Epithelial cell of prostate (primary cell): Measurements from ENCODE around the gene MTF2.
"Not testable (repeated sequence)": the region's sequence is repeated elsewhere in the genome, so short reads cannot be mapped to it uniquely, and the experiment has no call there.

Source experiments
- DNase-seq: peaks from one replicate; pipeline ENCODE4 v3.0.0-alpha.2; 2011; ENCODE audit warnings: low read depth, low spot score
- H3K27ac ChIP-seq: fragments of 450-650 bp; 2 replicates; pipeline ENCODE4 v1.5.1; 2017; ENCODE audit warnings: mild to moderate bottlenecking

Gene MTF2

GRCh38 chr1:93136445-93136844, 57.4 kb downstream of the MTF2 start:
- no peak overlapping the region for H3K27ac ChIP-seq
- no peak for DNase-seq

DNA sequence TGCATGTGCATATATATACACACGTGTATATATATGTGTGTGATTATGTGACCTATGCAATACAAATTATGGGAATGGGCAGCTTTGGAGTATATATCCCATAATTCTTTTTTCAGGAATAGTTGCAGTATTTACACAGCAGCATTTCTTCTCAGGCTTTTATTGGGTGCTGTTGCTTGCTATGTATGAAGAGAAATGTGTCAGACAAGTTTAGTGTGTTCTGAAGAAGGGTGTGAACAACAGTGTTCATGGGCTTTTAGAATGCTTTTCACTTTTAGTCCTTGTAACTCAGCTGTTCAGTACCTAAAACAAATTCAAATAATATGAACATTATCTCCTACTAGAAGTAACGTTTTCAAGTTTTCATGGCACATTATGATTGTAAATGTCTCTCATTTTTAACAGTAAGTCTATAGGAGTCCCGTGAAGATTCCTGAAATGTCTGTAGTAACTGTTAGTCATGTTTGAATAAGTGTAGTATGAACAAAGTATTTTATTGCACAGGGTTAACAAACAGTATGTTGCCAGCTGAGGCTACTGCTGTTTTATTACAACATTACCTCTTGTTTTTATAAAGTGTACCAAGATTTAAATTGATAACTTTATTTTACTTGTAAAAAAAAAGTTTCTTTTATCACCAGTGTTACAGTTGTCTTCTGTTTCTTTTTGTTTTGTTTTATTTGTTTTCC, 58.7 kb downstream of the MTF2 start:
- no peak for DNase-seq
- H3K27ac ChIP-seq, result peak overlapping the region; percentile 29

- no peak overlapping the region for H3K27ac ChIP-seq
- no peak for DNase-seq
Measured at GRCh38 chr1:93140106-93140505, 61.0 kb downstream of the MTF2 start.

GRCh38 chr1:93142161-93142560, 63.1 kb downstream of the MTF2 start:
- no peak for DNase-seq

DNA sequence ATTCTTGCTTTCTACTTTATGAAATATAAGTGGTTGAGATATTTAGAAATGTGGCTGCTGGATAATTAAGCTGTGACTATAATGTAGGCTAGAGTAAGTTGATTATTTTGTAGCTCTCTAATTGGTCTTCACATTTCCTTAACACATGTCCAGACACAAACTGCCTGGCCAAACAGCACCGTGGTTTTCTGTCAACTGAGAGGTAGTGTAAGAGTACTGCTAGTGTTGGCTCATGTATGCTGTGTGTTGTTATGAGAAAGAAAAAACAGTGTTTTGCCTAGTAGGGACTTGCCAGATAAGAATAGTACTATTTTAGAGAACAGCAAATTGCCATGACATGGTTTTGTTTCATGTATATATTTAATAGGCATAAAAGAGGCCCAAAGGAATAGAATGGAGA, 64.1 kb downstream of the MTF2 start:
- H3K27ac ChIP-seq, result peak overlapping the region; percentile 13
- DNase-seq, result no peak

More at GRCh38 chr1:93142161-93142560, 63.1 kb downstream of the MTF2 start:
- H3K27ac ChIP-seq, result no peak overlapping the region

DNA sequence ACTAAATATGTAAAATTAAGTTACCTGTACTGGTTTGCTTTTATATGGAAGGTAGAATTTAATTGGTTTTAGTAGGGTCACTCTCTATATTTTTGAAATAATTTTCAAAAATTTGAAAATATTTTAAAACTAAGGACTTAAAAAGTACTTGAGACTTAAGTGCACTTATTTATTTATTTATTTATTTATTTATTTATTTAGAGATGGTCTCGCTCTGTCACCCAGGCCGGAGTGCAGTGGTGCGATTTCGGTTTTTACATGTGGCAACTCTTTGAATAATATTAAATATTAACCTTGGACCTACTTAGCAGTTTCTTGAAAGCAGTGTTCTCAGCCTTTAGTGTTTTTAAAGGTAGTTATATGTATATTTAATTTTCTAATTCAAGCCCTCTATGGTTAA, 64.7 kb downstream of the MTF2 start:
- no peak for DNase-seq
- no peak overlapping the region for H3K27ac ChIP-seq

DNA sequence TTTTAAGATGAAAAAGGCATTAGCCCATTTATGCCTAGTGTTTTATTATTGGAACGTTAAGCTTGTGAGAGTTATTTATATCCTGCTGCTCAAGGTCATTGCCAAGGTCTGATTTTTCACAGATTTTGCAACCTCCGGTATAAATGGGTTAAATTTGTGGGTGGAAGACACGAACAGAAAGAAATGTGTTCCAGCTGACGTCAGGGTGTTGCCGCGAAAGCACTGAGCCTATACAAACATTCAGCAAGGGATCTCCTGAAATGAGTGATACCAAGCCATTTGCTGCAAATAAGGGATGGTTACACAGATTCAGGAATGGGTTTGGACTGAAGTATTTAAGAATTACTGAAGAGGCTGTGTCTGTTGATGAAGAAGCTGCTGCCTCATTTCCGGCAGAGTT, 68.9 kb downstream of the MTF2 start:
- no peak overlapping the region for H3K27ac ChIP-seq
- no peak for DNase-seq

DNA sequence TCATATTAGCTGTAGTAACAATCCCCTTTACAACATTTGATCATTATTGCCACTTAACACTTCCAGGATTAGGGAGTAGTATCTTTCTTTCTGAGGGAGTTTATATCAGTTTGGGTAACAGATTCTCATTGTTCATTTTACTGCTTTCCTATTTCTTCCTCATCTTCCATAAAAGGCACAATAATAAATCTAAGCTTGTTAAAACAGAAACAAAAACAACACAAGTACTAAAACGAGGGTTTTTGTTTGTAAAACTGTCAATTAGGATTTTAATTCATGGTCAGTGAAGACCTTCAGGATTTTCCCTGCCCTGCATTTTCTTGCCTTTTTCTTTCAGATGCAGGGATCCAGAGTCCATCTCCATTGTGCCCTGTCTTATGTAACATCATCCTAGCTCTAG, 71.6 kb downstream of the MTF2 start:
- no peak for DNase-seq
- H3K27ac ChIP-seq, result no peak overlapping the region

DNA sequence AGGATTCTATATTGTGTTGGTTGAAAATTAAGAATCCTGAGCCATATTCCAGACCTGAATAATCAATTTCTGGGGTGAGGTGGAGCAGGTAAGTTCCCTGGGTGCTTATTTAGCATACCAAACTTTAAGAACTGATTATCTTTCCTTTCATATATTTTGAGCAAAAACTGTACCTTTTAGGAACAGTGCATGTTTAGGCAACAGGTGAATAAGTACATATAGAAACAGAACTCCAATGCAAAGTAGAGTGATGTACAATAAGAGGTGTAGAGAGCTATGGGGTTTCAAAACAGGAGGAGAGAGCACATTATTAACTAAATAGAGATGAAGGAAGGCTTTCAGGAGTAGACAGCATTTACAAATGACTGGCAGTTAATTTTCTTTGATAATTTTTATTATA, 72.4 kb downstream of the MTF2 start:
- no peak overlapping the region for H3K27ac ChIP-seq
- DNase-seq, result no peak

GRCh38 chr1:93152835-93153234, 73.8 kb downstream of the MTF2 start:
- no peak overlapping the region for H3K27ac ChIP-seq
- no peak for DNase-seq

- no peak for DNase-seq
- peak overlapping the region; percentile 19 for H3K27ac ChIP-seq
Measured at GRCh38 chr1:93154898-93155297, 75.8 kb downstream of the MTF2 start.

DNA sequence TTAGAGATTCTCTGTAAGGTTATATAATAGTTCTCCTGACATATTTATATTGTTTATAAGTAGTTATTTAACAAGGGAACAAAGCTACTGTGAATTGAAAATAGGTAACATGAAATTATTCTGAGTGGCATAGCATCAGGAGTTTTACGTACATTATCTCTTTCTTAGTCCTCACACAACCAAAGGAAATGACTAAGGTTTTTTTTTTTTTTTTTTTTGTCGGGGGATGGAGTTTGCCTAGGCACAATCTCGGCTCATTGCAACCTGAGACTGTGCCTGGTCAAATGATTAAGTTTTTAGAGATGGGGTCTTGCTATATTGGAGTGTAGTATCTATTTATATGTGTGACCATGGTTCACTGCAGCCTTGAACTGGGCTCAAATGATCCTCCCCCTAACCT, 76.3 kb downstream of the MTF2 start:
- peak overlapping the region; percentile 19 for H3K27ac ChIP-seq
- DNase-seq, result no peak

GRCh38 chr1:93159337-93159736, 80.3 kb downstream of the MTF2 start:
- DNase-seq, result no peak
- no peak overlapping the region for H3K27ac ChIP-seq

- not testable (repeated sequence) for H3K27ac ChIP-seq, DNase-seq
Measured at GRCh38 chr1:93163314-93163713, 84.2 kb downstream of the MTF2 start.

- H3K27ac ChIP-seq, result no peak overlapping the region
- no peak for DNase-seq
Measured at GRCh38 chr1:93164816-93165215, 85.7 kb downstream of the MTF2 start.

DNA sequence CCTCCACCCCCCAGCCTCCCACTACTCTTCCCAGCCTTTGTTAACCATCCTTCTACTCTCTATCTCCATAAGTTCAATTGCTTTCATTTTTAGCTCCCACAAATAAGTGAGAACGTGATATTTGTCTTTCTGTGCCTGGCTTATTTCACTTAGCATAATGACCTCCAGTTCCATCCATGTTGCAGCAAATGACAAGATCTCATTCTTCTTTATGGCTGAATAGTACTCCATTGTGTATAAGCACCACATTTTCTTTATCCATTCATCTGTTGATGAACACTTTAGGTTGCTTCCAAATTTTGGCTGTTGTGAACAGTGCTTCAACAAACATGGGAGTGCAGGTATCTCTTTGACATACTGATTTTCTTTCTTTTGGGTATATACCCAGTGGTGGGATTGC, 86.8 kb downstream of the MTF2 start:
- DNase-seq, H3K27ac ChIP-seq: not testable (repeated sequence)

- DNase-seq, result no peak
- H3K27ac ChIP-seq, result no peak overlapping the region
Measured at GRCh38 chr1:93167006-93167405, 87.9 kb downstream of the MTF2 start.

DNA sequence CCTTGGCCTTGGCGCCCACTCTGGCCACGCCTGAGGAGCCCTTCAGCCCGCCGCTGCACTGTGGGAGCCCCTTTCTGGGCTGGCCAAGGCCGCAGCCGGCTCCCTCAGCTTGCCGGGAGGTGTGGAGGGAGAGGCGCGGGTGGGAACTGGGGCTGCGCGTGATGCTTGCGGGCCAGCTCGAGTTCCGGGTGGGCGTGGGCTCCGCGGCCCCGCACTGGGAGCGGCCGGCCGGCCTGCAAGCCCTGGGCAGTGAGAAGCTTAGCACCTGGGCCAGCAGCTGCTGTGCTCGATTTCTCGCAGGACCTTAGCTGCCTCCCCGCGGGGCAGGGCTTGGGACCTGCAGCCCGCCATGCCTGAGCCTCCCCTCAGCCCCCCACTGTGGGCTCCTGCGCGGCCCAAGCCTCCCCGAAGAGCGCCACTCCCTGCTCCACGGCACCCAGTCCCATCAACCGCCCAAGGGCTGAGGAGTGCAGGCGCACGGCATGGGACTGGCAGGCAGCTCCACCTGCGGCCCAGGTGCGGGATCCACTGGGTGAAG, 91.1 kb downstream of the MTF2 start:
- not testable (repeated sequence) for DNase-seq, H3K27ac ChIP-seq

DNA sequence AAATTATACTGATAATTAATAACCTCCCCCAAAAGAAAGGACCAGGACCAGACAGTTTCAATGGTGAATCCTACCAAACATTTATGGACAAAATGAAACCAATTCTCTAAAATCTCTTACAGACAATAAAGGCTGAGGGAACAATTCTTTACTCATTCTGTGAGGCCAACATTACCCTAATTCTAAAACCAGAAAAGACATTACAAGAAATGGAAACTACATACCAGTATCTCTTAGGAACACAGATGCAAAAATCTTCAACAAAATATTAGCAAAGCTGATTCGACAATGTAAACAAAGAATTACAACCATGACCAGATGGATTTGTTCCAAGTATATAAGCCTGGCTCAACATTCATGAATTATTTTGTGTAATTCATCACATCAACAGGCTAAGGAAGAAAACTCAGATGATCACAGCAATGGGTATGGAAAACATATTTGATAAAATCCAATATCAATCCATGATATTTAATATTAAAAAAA, 92.5 kb downstream of the MTF2 start:
- DNase-seq, result no peak
- no peak overlapping the region for H3K27ac ChIP-seq

DNA sequence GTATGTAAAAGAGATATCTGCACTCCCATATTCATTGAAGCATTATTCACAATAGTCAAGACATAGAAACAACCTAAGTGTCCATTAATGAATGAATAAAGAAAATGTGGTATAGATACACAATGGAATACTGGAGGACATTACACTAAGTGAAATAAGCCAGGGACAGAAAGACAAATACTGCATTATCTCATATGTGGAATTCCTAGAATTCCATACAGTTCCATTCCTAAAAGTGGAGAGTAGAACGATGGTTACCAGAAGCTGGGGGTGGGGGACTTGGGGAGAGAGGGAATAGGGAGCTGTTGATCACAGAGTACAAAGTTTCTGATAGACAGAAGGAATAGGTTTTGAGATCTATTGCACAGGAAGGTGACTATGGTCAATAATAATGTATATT, 93.7 kb downstream of the MTF2 start:
- H3K27ac ChIP-seq, result no peak overlapping the region
- DNase-seq, result no peak

GRCh38 chr1:93174638-93175037, 95.6 kb downstream of the MTF2 start:
- not testable (repeated sequence) for H3K27ac ChIP-seq, DNase-seq

- H3K27ac ChIP-seq, result no peak overlapping the region
Measured at GRCh38 chr1:93177991-93178390, 98.9 kb downstream of the MTF2 start.

More at GRCh38 chr1:93177991-93178390, 98.9 kb downstream of the MTF2 start:
- DNase-seq, result no peak
